NCI-H2196 (cell line): ENCODE measurements around the gene CARD6.
"Not testable (repeated sequence)": the region's sequence is repeated elsewhere in the genome, so short reads cannot be mapped to it uniquely, and the experiment has no call there.

Source experiments
- DNase-seq: peaks from one replicate; lab custom pipeline; 2025; ENCODE audit not compliant: unreplicated experiment; lab: John Stamatoyannopoulos, UW

The CARD6 gene

DNA sequence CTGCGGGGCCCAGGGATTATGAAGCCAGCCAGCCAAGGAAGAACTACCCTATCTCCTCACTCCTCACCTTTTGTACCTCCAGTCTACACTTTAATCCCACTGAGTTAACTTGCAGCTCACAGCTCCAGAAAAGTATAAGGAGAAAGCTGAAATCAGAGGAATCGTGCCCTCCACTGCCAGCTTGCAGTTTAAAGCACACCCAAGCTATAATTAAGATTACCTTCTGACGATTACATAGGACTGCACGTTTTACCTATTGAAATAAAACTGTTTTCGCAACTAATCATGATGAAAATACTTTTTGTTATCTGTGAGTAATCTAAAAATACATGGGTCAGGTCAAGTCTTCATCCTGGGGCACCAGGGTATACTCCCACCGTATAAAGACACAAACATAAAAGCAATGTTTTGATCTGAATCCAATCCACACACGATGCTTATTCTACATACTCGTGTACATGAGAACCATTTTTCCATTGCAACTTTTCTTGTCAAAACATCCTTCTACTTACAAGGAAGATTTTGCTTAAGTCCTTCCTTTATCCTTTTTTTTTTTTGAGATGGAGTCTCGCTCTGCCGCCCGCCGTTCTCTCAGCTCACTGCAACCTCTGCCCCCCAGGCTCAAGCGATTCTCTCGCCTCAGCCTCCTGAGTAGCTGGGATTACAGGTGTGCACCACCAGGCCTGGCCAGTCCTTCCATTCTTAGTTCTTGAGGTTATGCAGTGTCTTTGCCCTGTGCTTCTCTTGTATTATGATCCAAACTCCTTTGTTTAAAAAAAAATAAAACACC lies 13.8 kb upstream of the CARD6 start:
- DNase-seq, result no peak

DNA sequence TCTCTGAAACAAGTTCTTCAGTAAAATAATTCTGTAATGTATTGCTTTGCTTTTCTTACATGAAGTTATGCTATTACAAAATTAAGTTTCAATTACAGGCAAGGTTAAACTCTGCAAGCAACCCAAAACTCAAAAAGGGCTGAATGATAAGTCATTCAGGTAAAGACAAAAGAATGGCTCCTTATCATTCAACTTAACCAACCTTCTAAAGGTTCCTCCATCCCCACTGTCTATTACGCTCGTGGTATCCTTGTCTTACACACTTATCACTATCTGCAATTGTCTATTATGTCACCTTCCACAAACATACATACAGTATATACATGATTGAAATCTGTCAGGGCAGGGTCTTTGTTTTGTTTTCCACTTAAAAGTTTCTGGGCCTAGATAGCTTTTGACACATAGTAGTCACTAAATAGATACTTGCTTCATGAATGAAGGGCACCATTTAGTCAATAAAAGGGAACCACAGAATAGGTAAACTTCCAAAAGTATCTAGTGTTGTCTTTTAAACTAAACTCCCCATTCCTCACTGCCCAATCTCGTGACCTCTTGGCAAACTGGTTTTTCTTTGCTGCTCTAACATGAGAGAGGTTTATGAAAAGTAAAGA lies 13.0 kb upstream of the CARD6 start:
- DNase-seq, result no peak

DNA sequence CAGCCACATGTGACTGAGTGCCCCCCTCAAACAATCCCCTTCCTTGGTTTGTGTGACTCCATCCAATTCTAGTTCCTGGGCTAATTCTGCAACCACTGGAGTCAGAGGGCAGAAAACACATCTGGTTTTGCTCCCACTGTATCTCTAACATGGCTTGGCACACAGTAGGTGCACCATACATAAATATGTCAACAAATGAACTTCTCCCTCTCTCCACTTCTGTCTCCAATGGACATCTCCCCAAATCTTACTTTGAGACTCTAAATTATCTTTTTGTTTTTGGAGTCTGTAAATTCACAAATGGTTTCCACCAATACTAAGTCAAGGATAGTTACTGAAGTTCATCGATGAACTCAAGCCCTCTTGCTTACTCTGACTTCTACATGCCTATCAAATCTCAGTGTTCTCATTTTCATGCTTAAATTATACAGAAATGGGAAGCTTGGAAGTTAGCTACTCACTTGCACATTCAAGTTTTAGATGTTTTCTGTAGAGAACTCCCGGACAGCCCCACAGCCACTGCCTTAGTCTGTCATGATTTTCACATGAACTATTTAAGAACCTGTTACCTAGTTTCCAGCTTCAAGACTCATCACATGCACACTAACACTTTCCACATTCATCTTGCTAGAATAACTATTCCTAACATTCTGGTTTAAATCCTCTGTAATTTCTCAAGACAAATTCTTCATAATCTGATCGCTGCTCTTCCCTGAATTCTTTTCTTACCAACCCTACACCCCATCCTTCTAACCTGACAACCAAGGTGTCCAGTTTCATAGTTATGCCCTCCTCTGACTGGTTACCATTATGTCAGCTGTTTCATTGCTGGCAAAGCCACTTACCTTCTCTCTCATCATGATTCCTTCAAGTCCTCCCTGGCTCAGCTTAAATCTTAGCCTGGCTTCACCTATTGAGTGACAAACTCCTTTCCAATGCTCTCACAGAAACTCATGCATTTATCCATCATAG lies 12.2 kb upstream of the CARD6 start:
- DNase-seq, result no peak

- no peak for DNase-seq
Measured at GRCh38 chr5:40829748-40830533, 11.2 kb upstream of the CARD6 start.

DNA sequence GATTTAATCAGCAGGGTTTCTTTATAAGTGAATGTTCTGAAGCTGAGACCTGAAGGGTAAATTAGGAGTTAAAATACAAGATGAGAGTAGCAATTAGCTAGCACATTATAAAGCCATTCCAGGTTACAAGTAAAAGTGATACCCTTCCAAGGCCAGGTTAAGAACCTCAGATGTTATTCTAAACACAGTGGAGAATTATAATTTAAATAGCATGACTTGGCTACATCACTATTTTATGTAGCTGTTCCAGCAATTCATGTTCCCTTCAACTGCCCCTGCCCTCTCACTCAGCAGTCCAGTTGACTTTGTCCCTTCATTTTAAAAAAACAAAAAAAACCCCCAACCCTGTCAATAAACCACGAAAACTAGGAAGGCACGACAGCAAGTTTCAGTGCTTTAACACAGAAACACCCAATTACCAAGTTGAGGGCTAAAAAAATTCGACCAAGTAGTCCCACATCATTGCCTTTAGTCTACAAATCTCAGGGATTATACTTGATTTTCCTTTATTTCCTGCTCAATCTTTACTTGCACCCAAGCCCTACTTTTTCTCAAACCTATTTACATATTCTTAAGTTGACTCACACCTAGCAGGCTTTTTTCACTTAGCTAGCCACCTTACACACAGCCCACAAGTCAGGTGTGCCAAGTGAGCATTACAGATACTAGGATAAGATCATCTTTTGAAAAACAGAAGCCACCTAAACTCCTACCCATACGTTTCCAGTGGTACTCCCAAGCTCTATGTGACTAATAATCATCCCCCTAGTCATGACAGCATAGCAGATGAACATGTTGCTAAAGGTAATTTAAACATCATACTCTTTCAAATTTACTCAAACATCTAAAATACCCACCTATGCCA lies 9.6 kb upstream of the CARD6 start:
- DNase-seq, result no peak

DNA sequence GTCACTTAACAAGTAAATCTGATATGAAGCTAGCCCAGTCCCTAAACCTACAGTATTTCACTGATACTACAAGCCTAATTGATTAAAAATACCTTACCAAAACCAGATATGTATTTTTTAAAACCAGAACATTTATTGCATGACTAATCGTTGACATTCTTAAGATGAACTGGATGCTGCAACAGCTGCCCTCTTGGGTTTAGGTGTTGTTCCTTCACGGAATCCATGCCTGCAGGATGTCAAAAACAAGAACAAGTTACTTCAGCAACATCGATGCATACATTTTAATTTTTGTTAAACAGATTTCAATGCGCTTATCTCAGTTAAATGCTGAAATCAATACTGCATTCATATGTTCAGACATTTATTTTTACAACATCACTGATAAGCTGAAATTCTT lies 8.8 kb upstream of the CARD6 start:
- DNase-seq, result no peak

- no peak for DNase-seq
Measured at GRCh38 chr5:40833712-40834229, 7.4 kb upstream of the CARD6 start.

DNA sequence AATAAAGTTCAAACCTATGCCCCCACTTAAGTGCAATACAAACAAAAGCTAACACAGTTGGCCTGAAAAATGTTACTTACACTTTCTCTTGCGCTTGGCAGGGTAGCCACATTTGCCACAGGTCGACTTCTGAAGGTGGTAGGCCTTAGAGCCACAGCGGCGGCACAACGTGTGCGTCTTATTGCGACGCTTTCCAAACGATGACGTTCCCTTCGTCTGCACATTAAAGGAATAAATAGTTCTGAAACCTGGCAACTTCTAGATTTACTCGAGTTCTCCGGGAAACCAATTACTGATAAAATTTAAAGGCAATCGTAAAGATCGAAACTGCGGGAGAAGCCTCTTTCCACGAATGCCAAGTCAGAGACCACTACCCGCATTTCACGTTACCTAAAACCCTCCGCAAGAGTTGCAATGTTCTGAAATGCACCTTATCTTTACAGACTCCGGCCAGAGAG lies 6.7 kb upstream of the CARD6 start:
- peak; percentile 21 for DNase-seq

- DNase-seq, result peak; percentile 95
Measured at GRCh38 chr5:40834849-40835787, 6.0 kb upstream of the CARD6 start, which contains the start of gene RPL37. Gene RPL37, minus strand, starts transcription at chr5:40835222. Its CDS starts 37 bp downstream, at chr5:40835185.

GRCh38 chr5:40838086-40838485 lies 3.1 kb upstream of the CARD6 start:
- DNase-seq, result no peak

GRCh38 chr5:40842351-40842750 lies 1.2 kb downstream of the CARD6 start:
- DNase-seq, result no peak

GRCh38 chr5:40844565-40844964 lies 3.4 kb downstream of the CARD6 start:
- no peak for DNase-seq

- no peak for DNase-seq
Measured at GRCh38 chr5:40846371-40846770, 5.2 kb downstream of the CARD6 start.

- DNase-seq, result no peak
Measured at GRCh38 chr5:40847525-40847924, 6.4 kb downstream of the CARD6 start.

- DNase-seq, result peak; percentile 12
Measured at GRCh38 chr5:40853632-40854192, 12.5 kb downstream of the CARD6 start.

DNA sequence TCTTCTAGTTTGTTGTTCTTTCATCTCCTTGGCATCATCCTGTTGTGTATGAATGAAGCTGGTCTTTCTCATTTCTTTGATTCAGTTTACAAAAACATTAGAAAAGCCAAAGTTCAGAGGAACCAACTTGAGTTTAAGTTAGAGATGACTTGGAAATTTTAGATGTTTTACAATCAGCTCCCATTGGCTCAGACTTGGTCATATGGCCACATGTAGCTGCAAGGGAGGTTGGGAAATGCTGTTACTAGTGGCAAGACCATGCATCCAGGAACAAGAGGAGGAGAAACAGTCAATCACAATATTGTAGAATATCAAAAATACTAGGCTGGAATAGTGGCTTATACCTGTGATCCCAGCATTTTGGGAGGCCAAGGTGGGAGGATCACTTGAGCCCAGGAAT lies 19.5 kb downstream of the CARD6 start:
- no peak for DNase-seq

DNA sequence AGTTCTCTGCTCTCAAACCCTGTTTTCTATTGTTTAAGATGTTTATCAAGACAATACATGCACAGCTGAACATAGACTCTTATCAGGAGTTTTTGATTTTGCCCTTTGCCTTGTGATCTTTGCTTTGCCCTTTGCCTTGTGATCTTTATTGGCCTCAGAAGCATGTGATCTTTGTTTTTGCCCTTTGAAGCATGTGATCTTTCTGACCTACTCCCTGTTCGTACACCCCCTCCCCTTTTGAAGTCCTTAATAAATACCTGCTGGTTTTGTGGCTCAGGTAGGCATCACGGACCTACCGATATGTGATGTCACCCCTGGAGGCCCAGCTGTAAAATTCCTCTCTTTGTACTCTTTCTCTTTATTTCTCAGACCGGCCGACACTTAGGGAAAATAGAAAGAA lies 23.8 kb downstream of the CARD6 start:
- not testable (repeated sequence) for DNase-seq

GRCh38 chr5:40866844-40867243 lies 25.7 kb downstream of the CARD6 start:
- no peak for DNase-seq
